Activated CD8-positive, alpha-beta T cell treated with anti-CD3 and anti-CD28 coated beads for 36 hours (primary cell): Measurements from ENCODE around the gene ZNF385C. TPM values are rescaled to one million over a fixed set of nuclear protein-coding genes. Genes with fewer than 3 reads are reported as not detected.

ENCODE experiments used
- ATAC-seq: fragments of 200-7000 bp; cut with Tn5 transposase; one replicate; pipeline ENCODE4 v1.10.0; 2021; ENCODE audit warnings: mild to moderate bottlenecking, moderate library complexity
- CTCF ChIA-PET: fragments of 350-600 bp; sonication (Branson Sonifier 250); formaldehyde crosslinking; loops from one replicate; lab custom pipeline; 2021; ENCODE audit warnings: antibody characterized with exemption; lab: Charles Lee
- POLR2A ChIA-PET: fragments of 350-600 bp; sonication (Branson Sonifier 250); formaldehyde crosslinking; loops from one replicate; lab custom pipeline; 2021; ENCODE audit warnings: antibody characterized with exemption; lab: Charles Lee
- DNase-seq: peaks from one replicate; pipeline ENCODE4 v3.0.0-alpha.2; 2020
- H3K27ac Mint-ChIP-seq: one replicate; pipeline ENCODE4 v1.8.0; 2021; ENCODE audit warnings: mild to moderate bottlenecking, mixed read lengths
- H3K27me3 Mint-ChIP-seq: one replicate; pipeline ENCODE4 v1.8.0; 2021; ENCODE audit warnings: mixed read lengths
- H3K36me3 Mint-ChIP-seq: one replicate; pipeline ENCODE4 v1.8.0; 2021; ENCODE audit warnings: low read depth, mixed read lengths
- H3K4me1 Mint-ChIP-seq: one replicate; pipeline ENCODE4 v1.8.0; 2021; ENCODE audit warnings: low read depth, mixed read lengths
- H3K4me3 Mint-ChIP-seq: one replicate; pipeline ENCODE4 v1.8.0; 2021; ENCODE audit warnings: mild to moderate bottlenecking, moderate library complexity, mixed read lengths
- H3K9me3 Mint-ChIP-seq: one replicate; pipeline ENCODE4 v1.8.0; 2021; ENCODE audit warnings: mixed read lengths
- CTCF ChIP-seq: fragments of 200-600 bp; IDR thresholded peaks from one replicate; pipeline ENCODE4 v1.8.0; 2022; ENCODE audit warnings: antibody characterized with exemption, mild to moderate bottlenecking
- intact Hi-C: fragments of 100-400 bp; cut with micrococcal nuclease; formaldehyde crosslinking; loops from one replicate; pipeline ENCODE4 v1.10.0; 2022
- total RNA-seq, 2 experiments: library from RNA; stranded (reverse); gene quantifications; one replicate each; pipeline ENCODE4 v1.2.3, GENCODE V29; 2021

Gene ZNF385C
- total RNA-seq, 2 experiments from 2014 or later: 1.3 TPM

GRCh38 chr17:42040818-42041217, 57.5 kb downstream of the ZNF385C start:
- ATAC-seq (no peak), DNase-seq (no peak)
- Mint-ChIP-seq H3K4me3 (no peak overlapping the region), H3K27ac (no peak overlapping the region), H3K27me3 (peaks cover 2% of the 10 kb centered on the region), H3K9me3 (no peaks in the 10 kb centered on the region), H3K36me3 (no peaks in the 10 kb centered on the region), H3K4me1 (no peaks in the 10 kb centered on the region)
- no peak for TF ChIP-seq CTCF
- CTCF ChIA-PET: interaction anchor here (0.8 to 3.9 kb wide), 8 partner anchors 10 to 79 kb away, joined by 3 to 13 read pairs (median 8); partner anchors contain the start of genes NKIRAS2 and ZNF385C
- POLR2A ChIA-PET: interaction anchor here (0.5 to 1.6 kb wide), 2 partner anchors 18 to 490 kb away, joined by 3 read pairs; no protein-coding TSS in a partner anchor
- intact Hi-C loops: no loop called here

DNA sequence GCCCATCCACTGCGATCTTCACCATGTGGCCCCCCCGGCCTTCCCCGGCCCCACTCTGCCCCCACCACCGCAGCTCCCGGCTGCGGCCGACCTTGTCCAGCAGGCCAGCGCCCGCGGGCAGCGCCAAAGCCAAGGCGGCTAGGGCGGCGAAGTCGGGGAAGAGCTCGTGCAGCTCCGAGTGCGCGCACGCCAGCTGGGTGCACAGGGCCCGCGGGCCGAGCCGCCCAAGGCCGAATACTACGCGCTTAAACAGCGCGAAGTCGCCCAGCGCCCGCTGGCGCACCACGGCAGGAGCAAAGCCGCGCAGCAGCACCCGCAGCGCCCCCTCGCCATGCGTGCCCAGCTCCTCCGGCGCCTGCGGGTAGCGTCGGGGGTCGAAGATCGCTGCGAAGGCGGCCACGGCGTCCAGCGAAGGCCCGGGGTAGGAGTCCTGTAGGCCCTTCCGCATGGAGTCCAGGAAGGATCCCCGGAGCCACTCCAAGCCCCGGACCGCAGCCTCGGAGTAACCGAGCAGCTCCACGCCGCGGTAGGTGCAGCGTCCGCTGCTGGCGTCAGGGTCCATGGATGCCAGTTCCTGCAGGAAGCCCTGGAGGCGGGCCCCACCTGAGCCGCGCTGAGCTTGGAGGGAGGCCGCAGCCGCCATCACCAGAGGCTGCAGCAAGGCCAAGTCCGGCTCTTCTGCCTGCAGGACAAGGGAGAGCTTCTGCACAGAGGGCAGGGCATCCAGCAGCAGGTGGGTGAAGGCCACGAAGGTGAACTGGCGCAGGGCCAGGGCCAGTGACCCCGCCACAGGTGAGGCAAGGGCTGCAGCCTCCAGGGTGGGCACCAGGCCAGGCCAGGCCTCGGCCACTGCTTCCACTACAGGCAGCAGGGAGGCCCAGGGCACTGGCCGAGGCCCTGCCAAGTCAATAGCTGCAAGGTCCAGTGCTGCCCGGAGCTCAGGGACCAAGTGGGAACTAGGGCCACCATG, 58.2 kb downstream of the ZNF385C start:
- H3K4me3 Mint-ChIP-seq: no peak overlapping the region
- POLR2A ChIA-PET: interaction anchor here (0.7 to 1.7 kb wide), 4 partner anchors 17 to 766 kb away, joined by 3 to 5 read pairs (median 4); partner anchors contain the start of gene NKIRAS2
- CTCF ChIA-PET: interaction anchor here (1.0 to 3.9 kb wide), 7 partner anchors 9 to 59 kb away, joined by 3 to 13 read pairs (median 5); partner anchors contain the start of genes NKIRAS2 and ZNF385C
- no peaks in the 10 kb centered on the region for H3K4me1 Mint-ChIP-seq
- no peaks in the 10 kb centered on the region for H3K9me3 Mint-ChIP-seq
- H3K36me3 Mint-ChIP-seq: no peaks in the 10 kb centered on the region
- intact Hi-C loops: no loop called here
- TF ChIP-seq CTCF: no peak
- no peak overlapping the region for H3K27ac Mint-ChIP-seq
- peaks cover 3% of the 10 kb centered on the region for H3K27me3 Mint-ChIP-seq
- no peak for DNase-seq
- ATAC-seq: no peak

DNA sequence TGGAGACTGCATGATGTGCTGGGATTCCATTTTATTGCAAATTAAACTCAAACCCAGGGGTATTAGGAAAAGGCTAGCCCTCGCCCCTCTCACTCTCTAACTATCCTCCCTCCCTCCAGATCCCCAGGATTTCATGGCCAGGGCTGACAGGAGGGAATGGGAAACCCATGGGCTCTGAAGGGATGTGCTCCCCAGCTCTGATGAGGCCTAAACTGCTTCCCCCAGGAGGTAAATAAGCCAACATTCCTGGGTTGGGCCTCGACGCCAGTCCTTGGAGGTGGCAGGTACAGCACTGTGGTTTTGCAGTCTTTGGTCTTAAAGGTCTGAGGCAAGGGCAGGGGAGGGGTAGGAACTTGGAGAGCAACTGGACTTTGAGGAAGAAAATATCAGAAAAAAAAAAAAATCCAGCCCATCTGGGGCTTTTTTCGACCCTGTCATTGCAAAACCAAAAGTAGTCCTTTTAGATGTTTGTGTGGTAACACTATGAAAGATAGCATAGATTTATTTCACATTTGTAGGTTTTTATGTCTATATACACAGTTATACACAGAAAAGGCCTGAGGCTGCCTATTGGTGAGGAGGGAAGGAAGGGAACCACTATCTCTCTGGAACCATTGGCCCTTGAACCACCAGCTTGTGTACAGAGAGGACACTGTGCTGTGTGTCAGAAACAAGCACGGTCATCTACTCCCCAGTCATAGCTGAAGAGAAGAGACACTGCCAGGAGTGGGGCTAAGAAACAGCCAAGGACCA, 59.9 kb downstream of the ZNF385C start:
- ATAC-seq: no peak

DNA sequence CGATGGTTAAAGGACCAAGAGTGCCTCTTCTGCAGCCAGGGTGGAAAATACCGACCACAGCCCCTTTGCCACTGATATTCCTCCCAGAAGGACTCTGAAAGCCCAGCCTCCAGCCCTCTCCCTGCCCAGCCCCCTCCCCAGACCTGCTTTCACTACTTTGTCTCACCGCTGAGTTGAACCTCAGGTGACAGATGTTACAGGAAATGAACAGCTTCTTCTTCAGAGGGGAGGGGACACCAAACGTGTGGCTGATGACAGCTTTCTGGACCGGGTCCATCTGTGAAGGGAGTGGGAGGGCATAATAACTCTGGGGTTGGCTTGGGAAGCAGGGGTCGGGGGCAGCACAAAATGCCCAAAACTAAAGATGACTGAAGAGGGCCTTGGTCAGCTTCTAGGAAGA, 64.2 kb downstream of the ZNF385C start:
- ATAC-seq (peak; percentile 62), DNase-seq (peak; percentile 15)
- H3K27me3 Mint-ChIP-seq: peaks cover 5% of the 10 kb centered on the region
- intact Hi-C loops: no loop called here
- CTCF ChIA-PET: interaction anchor here (1.0 to 2.4 kb wide), 3 partner anchors 8 to 17 kb away, joined by 3 to 7 read pairs (median 5); partner anchors contain the start of gene DNAJC7
- H3K4me1 Mint-ChIP-seq: peaks cover 5% of the 10 kb centered on the region
- H3K4me3 Mint-ChIP-seq: no peak overlapping the region
- no peaks in the 10 kb centered on the region for H3K36me3 Mint-ChIP-seq
- no peak for TF ChIP-seq CTCF
- POLR2A ChIA-PET: interaction anchor here (0.9 to 1.4 kb wide), 4 partner anchors 17 to 100 kb away, joined by 3 to 5 read pairs (median 3); partner anchors contain the start of gene DNAJC7
- H3K9me3 Mint-ChIP-seq: no peaks in the 10 kb centered on the region
- H3K27ac Mint-ChIP-seq: no peak overlapping the region

More for the DNA sequence above, 59.9 kb downstream of the ZNF385C start:
- Mint-ChIP-seq H3K27me3 (peaks cover 3% of the 10 kb centered on the region), H3K27ac (no peak overlapping the region), H3K4me1 (peaks cover 5% of the 10 kb centered on the region), H3K36me3 (no peaks in the 10 kb centered on the region), H3K9me3 (no peaks in the 10 kb centered on the region), H3K4me3 (no peak overlapping the region)
- no peak for TF ChIP-seq CTCF
- POLR2A ChIA-PET: interaction anchor here (1.7 kb wide), 1 partner anchor 18 kb away, joined by 5 read pairs; the partner anchor contains the start of gene NKIRAS2
- intact Hi-C loops: no loop called here
- CTCF ChIA-PET: interaction anchor here (1.5 to 2.4 kb wide), 2 partner anchors 13 to 29 kb away, joined by 5 to 7 read pairs; no protein-coding TSS in a partner anchor
- DNase-seq: no peak
